Loucy (cell line): ENCODE measurements around the gene ANKZF1.
A peak's percentile ranks its signal among the peaks of the same experiment; 100 is the strongest.

Experiments used
- H2AFZ ChIP-seq: fragments of 200-600 bp; sonication (generic); 2 replicates; pipeline ENCODE4 v1.6.0; 2016; ENCODE audit warnings: antibody characterized with exemption, mild to moderate bottlenecking, low read length, moderate library complexity
- H3F3A ChIP-seq: fragments of 200-600 bp; 2 replicates; pipeline ENCODE4 v1.6.0; 2016; ENCODE audit warnings: antibody characterized with exemption, low read depth, mild to moderate bottlenecking
- H3K27me3 ChIP-seq: fragments of 200-600 bp; sonication (generic); 2 replicates; pipeline ENCODE4 v1.6.1; 2014; ENCODE audit warnings: low read length, mild to moderate bottlenecking; ENCODE audit not compliant: insufficient read depth, poor library complexity, severe bottlenecking
- H3K36me3 ChIP-seq: fragments of 200-600 bp; sonication (generic); 2 replicates; pipeline ENCODE4 v1.6.1; 2016; ENCODE audit warnings: low read length; ENCODE audit not compliant: insufficient read depth
- H3K4me1 ChIP-seq: fragments of 200-600 bp; sonication (generic); 2 replicates; pipeline ENCODE4 v1.5.1; 2014; ENCODE audit warnings: low read length, mild to moderate bottlenecking; ENCODE audit not compliant: insufficient read depth, poor library complexity, severe bottlenecking
- H3K4me2 ChIP-seq: fragments of 200-600 bp; sonication (generic); 2 replicates; pipeline ENCODE4 v1.6.0; 2014; ENCODE audit warnings: antibody characterized with exemption, low read length, low read depth, mild to moderate bottlenecking; ENCODE audit not compliant: poor library complexity, severe bottlenecking
- H3K4me3 ChIP-seq: fragments of 200-600 bp; sonication (generic); 2 replicates; pipeline ENCODE4 v1.5.1; 2014; ENCODE audit warnings: low read length, mild to moderate bottlenecking, mixed read lengths; ENCODE audit not compliant: poor library complexity, severe bottlenecking
- H3K79me2 ChIP-seq: fragments of 200-600 bp; sonication (generic); 2 replicates; pipeline ENCODE4 v1.6.1; 2014; ENCODE audit warnings: low read length; ENCODE audit not compliant: insufficient read depth
- H3K9ac ChIP-seq: fragments of 200-600 bp; sonication (generic); 2 replicates; pipeline ENCODE4 v1.6.0; 2014; ENCODE audit warnings: mild to moderate bottlenecking, low read depth, low read length, moderate library complexity; ENCODE audit not compliant: poor library complexity, severe bottlenecking
- H3K9me2 ChIP-seq: fragments of 200-600 bp; sonication (generic); replicated peaks from 2 replicates; pipeline ENCODE4 v1.6.1; 2016; ENCODE audit warnings: low read depth, low read length, mixed read lengths
- H3K9me3 ChIP-seq: fragments of 200-600 bp; sonication (generic); 2 replicates; pipeline ENCODE4 v1.6.1; 2014; ENCODE audit warnings: mild to moderate bottlenecking, antibody characterized with exemption, low read length, low read depth; ENCODE audit not compliant: insufficient read depth
- H4K20me1 ChIP-seq: fragments of 200-600 bp; sonication (generic); 2 replicates; pipeline ENCODE4 v1.6.0; 2014; ENCODE audit warnings: antibody characterized with exemption, low read length, mild to moderate bottlenecking; ENCODE audit not compliant: insufficient read depth, poor library complexity, severe bottlenecking
- CTCF ChIP-seq: fragments of 200-600 bp; sonication (generic); conservative IDR thresholded peaks from 2 replicates; pipeline ENCODE4 v1.5.1; 2014; ENCODE audit warnings: mild to moderate bottlenecking, antibody characterized with exemption, low read length
- EZH2phosphoT487 ChIP-seq: fragments of 200-600 bp; IDR thresholded peaks from 2 replicates; pipeline ENCODE4 v1.6.1; 2018; ENCODE audit warnings: antibody characterized with exemption, mild to moderate bottlenecking, moderate library complexity, borderline replicate concordance

ANKZF1 gene

GRCh38 chr2:219245148-219245898 lies 15.7 kb downstream of the ANKZF1 start, which contains the start of the genes GLB1L and STK16:
Gene GLB1L (minus strand): TSS chr2:219245444. CDS start chr2:219243573, 1,871 bp downstream.
Gene STK16 (plus strand): TSS chr2:219245479. CDS start chr2:219246000, 521 bp downstream.
- H3F3A ChIP-seq = no peaks in the 10 kb centered on the region
- no peaks in the 10 kb centered on the region for H3K36me3 ChIP-seq
- peaks cover 54% of the 10 kb centered on the region for H3K4me1 ChIP-seq
- no peaks in the 10 kb centered on the region for H3K9me2 ChIP-seq
- H3K79me2 ChIP-seq = peaks cover 15% of the 10 kb centered on the region
- peak within 1 kb of the TSS; percentile 91 for H3K9ac ChIP-seq
- H2AFZ ChIP-seq = peak within 1 kb of the TSS; percentile 75
- TF ChIP-seq EZH2phosphoT487 (no peak), CTCF (no peak)
- peak within 1 kb of the TSS; percentile 78 for H3K4me2 ChIP-seq
- H3K27me3 ChIP-seq = no peaks in the 10 kb centered on the region
- H3K9me3 ChIP-seq = no peaks in the 10 kb centered on the region
- H4K20me1 ChIP-seq = peaks cover 27% of the 10 kb centered on the region
- H3K4me3 ChIP-seq = peak within 1 kb of the TSS; percentile 95

GRCh38 chr2:219245899-219246230 lies 16.3 kb downstream of the ANKZF1 start:
- no peaks in the 10 kb centered on the region for H3K36me3 ChIP-seq
- peak overlapping the region; percentile 91 for H3K9ac ChIP-seq
- H3K79me2 ChIP-seq = peaks cover 15% of the 10 kb centered on the region
- H3K27me3 ChIP-seq = no peaks in the 10 kb centered on the region
- H4K20me1 ChIP-seq = peaks cover 27% of the 10 kb centered on the region
- H3K4me2 ChIP-seq = peak overlapping the region; percentile 78
- no peaks in the 10 kb centered on the region for H3K9me2 ChIP-seq
- H3K4me3 ChIP-seq = peak overlapping the region; percentile 95
- H3K4me1 ChIP-seq = peaks cover 55% of the 10 kb centered on the region
- no peaks in the 10 kb centered on the region for H3F3A ChIP-seq
- no peaks in the 10 kb centered on the region for H3K9me3 ChIP-seq
- no peak for TF ChIP-seq CTCF
- TF ChIP-seq EZH2phosphoT487 = no peak
- H2AFZ ChIP-seq = no peak overlapping the region

- H3K36me3 ChIP-seq = no peaks in the 10 kb centered on the region
- H3F3A ChIP-seq = no peaks in the 10 kb centered on the region
- no peak for TF ChIP-seq CTCF
- no peak for TF ChIP-seq EZH2phosphoT487
- no peak overlapping the region for H2AFZ ChIP-seq
- H3K9me2 ChIP-seq = no peaks in the 10 kb centered on the region
- peak overlapping the region; percentile 78 for H3K4me2 ChIP-seq
- peaks cover 27% of the 10 kb centered on the region for H4K20me1 ChIP-seq
- H3K9me3 ChIP-seq = no peaks in the 10 kb centered on the region
- peak overlapping the region; percentile 95 for H3K4me3 ChIP-seq
- H3K4me1 ChIP-seq = peaks cover 55% of the 10 kb centered on the region
- H3K27me3 ChIP-seq = peaks cover 2% of the 10 kb centered on the region
- H3K9ac ChIP-seq = no peak overlapping the region
- peaks cover 15% of the 10 kb centered on the region for H3K79me2 ChIP-seq
Measured at GRCh38 chr2:219246559-219246958, 17.0 kb downstream of the ANKZF1 start.
